Measurements from ENCODE around the gene DNAAF6.
"Not testable (repeated sequence)": the region's sequence is repeated elsewhere in the genome, so short reads cannot be mapped to it uniquely, and the experiment has no call there.

Gene DNAAF6

GRCh38 chrX:107205770-107206696 lies at the start of gene DNAAF6, which contains the start of gene NUP62CL:
Gene DNAAF6 (plus strand): TSS chrX:107206611. CDS start chrX:107212876, 6,265 bp downstream.
Gene NUP62CL (minus strand): TSS chrX:107206433. CDS start chrX:107175146, 31,287 bp downstream.
- peak; percentile 71 for DNase-seq

GRCh38 chrX:107157618-107158017 lies 48.8 kb upstream of the DNAAF6 start:
- DNase-seq = not testable (repeated sequence)

- DNase-seq = no peak
Measured at GRCh38 chrX:107167163-107167921, 39.1 kb upstream of the DNAAF6 start.

GRCh38 chrX:107168257-107168656 lies 38.2 kb upstream of the DNAAF6 start:
- DNase-seq = no peak

- no peak for DNase-seq
Measured at GRCh38 chrX:107168712-107169111, 37.7 kb upstream of the DNAAF6 start.

- DNase-seq = no peak
Measured at GRCh38 chrX:107171369-107172102, 34.9 kb upstream of the DNAAF6 start.

GRCh38 chrX:107197319-107197718 lies 9.1 kb upstream of the DNAAF6 start:
- no peak for DNase-seq

GRCh38 chrX:107198074-107198473 lies 8.3 kb upstream of the DNAAF6 start:
- not testable (repeated sequence) for DNase-seq

- DNase-seq = no peak
Measured at GRCh38 chrX:107199491-107199890, 6.9 kb upstream of the DNAAF6 start.

GRCh38 chrX:107204068-107204605 lies 2.3 kb upstream of the DNAAF6 start:
- DNase-seq = no peak

- DNase-seq = no peak
Measured at GRCh38 chrX:107206697-107207065, 270 bp downstream of the DNAAF6 start.

- no peak for DNase-seq
Measured at GRCh38 chrX:107207089-107207488, 678 bp downstream of the DNAAF6 start.

- DNase-seq = no peak
Measured at GRCh38 chrX:107207943-107208342, 1.5 kb downstream of the DNAAF6 start.

GRCh38 chrX:107213477-107213876 lies 7.1 kb downstream of the DNAAF6 start:
- no peak for DNase-seq

- DNase-seq = no peak
Measured at GRCh38 chrX:107226757-107227156, 20.3 kb downstream of the DNAAF6 start.

GRCh38 chrX:107227780-107228485 lies 21.5 kb downstream of the DNAAF6 start:
- DNase-seq = no peak

- no peak for DNase-seq
Measured at GRCh38 chrX:107228486-107228819, 22.0 kb downstream of the DNAAF6 start.

- no peak for DNase-seq
Measured at GRCh38 chrX:107272431-107272921, 66.1 kb downstream of the DNAAF6 start.

- DNase-seq = no peak
Measured at GRCh38 chrX:107273795-107274194, 67.4 kb downstream of the DNAAF6 start.

GRCh38 chrX:107288676-107289075 lies 82.3 kb downstream of the DNAAF6 start:
- no peak for DNase-seq

- no peak for DNase-seq
Measured at GRCh38 chrX:107290019-107290418, 83.6 kb downstream of the DNAAF6 start.

- no peak for DNase-seq
Measured at GRCh38 chrX:107293056-107293455, 86.6 kb downstream of the DNAAF6 start.
